NAMALWA (cell line): Measurements from ENCODE around the gene ABHD2.
"Not testable (repeated sequence)": the region's sequence is repeated elsewhere in the genome, so short reads cannot be mapped to it uniquely, and the experiment has no call there.

Experiments
- DNase-seq: peaks from one replicate; pipeline ENCODE4 v3.0.0-alpha.2; 2015; ENCODE audit warnings: low spot score

The ABHD2 gene

GRCh38 chr15:89121414-89121813 is 33.2 kb downstream of the ABHD2 start:
- DNase-seq = no peak

- no peak for DNase-seq
These were observed 34.4 kb downstream of the ABHD2 start for GRCh38 chr15:89122505-89123180.

- DNase-seq = no peak
These were observed 34.9 kb downstream of the ABHD2 start for GRCh38 chr15:89123181-89123525.

DNA sequence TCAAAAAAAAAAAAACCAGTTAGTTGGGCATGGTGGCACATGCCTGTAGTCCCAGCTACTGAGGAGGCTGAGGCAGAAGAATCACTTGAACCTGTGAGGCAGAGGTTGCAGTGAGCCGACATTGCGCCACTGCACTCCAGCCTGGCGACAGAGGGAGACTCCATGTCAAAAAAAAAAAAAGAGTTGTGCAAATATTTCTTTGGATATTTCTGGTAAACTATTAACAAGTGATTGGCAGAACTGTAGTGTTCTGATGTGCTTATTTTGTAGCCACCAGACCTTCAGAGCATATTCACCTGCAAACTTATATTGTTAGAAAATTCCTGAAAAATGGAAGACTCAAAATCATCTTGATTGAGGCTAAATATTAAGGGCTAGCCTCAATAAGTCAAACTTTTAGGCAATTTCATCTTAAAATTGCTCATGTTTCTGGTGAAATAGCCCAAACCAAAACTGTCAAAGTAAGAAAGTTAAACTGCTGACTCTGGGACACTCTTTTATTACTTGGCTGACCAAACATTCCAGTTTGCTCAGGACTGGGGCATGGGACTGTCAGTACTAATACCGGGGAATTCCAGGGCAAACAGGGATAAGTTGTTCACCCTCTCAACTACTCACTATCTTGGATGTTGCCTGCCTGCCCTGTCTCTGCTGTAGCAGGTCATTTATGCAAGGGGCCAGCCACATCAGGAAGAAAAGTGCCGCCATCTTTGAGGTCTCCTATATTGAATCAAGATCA is 37.0 kb downstream of the ABHD2 start:
- DNase-seq = no peak

GRCh38 chr15:89126009-89126408 is 37.8 kb downstream of the ABHD2 start:
- no peak for DNase-seq

GRCh38 chr15:89127054-89127702 is 38.9 kb downstream of the ABHD2 start:
- peak; percentile 9 for DNase-seq

DNA sequence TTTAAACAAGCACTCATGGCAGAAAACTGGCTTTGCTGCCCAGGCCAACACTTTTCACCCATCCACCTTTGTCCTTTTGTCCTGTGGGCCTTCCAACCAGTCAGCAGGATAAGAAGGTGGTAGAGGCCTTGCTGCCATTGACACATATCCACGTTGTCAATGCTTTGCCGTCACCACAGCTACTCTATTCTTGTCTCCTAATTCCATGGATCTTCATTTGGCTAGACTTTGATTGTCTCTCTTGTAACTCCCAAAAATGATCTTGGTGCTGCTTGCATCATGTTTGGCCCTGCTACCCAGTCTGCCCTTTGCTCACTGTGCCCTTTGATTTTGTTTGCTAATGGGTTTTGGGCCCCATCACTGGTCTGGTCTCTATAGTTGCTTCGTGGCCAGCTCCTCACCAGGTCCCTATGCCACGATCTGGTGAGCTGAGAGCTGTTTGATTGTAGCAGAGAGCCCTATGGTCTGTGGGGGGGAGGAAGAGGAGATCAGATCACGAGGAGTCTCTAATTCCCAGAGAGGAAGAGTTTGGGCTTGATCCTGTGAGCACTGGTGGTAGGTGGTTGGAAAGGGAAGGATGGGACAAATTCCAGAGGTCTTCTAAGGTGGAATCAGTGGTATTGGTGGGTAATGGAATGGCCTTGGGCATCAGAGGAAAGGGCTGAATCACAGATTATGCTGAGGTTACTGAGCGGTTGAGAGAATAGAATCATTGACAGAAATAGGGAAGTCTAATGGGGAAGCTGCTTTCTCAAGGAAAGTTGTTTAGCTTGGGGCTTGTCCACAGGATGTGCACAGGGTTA is 40.3 kb downstream of the ABHD2 start:
- no peak for DNase-seq

GRCh38 chr15:89129123-89129815 is 41.0 kb downstream of the ABHD2 start:
- peak; percentile 72 for DNase-seq

DNA sequence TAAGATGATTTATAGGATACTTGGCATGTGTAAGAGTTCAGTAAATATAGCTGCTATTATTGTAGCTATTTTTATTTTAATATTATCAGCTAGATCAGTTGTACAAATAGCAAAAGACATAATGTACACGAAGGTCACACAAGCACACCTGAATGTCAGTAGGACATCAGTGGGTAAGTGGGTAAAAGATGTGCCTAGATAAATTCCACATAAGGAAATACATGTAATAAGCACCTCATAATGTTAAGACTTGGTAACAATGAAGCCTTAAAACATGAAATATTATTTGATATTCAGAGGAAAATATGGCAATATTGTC is 41.5 kb downstream of the ABHD2 start:
- DNase-seq = no peak

DNA sequence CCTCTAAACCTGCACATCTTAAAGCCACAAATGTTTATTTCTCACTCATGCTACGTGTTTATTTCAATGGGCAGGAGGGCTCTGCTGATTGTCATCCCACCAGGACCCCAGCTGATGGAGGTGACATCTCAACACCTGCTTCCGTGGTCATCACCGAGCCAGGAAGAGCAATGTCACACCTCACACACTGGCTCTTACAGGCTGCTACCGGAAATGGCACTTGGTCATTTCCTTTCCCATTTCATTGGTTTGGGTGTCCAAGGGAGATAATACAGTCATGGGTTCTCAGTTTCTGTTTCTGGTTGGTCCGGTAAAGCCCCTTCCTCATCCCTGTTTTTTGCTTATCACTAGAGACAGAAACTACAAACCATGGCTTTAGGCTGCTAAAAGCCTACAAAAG is 41.9 kb downstream of the ABHD2 start:
- no peak for DNase-seq

DNA sequence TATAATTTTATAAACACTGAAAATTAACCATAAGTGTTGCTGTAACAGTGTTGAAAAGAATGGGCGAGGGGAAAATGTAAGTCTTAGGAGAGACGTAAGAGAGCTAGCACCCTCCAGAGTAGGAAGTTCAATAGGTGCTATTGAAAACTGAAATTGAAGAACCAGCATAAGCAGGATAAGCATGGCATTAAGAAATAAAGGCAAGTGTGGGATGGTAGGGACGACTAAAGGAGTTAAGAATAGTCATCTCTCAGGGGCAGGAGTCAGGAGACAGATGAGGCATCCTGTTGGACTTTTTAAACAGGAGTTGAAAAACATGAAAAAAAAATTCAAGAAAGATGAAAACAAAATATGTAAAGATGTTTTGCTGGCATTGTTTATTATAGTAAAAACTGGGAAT is 43.5 kb downstream of the ABHD2 start:
- no peak for DNase-seq

DNA sequence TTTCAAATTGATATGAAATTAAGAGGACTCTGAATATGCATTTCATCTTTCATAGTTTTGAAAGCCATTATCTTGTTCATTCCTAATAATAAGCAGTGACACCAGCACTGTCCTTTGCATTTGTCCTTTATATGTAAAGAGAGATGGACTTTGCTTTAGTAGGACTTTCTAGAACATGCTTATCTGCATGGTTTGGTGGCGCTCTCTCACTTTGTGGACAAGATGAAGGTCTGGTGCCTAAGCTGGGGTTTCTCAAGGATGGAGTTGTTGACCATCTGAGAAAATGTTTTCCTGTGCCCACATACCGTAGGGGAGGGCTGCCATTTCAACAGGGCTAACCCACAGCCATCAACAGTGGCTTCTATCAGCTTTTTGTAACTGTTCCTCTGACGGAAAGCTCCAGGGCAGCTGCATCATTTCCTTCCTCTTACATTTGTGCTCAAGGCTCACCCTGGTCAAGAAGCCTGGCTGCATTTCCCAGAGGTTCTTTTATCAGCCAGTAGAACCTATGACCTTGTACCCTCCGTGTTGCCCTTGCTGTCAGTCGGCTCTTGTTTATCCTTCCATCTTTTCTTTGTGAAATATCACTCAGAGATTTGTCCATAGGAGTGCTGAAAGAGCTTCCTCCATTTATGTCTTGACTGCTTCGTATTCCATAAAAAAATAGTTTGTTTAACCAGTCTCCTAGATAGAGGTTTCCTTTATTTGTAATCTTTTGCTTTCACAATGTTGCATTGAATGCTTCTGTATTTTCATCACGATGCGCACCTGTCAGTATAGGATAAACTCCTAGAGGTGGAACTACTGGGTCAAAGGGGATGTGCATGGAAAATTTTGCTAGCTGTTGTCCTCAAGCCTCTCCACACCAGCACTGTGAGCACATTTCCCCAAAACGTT is 44.6 kb downstream of the ABHD2 start:
- DNase-seq = no peak

DNA sequence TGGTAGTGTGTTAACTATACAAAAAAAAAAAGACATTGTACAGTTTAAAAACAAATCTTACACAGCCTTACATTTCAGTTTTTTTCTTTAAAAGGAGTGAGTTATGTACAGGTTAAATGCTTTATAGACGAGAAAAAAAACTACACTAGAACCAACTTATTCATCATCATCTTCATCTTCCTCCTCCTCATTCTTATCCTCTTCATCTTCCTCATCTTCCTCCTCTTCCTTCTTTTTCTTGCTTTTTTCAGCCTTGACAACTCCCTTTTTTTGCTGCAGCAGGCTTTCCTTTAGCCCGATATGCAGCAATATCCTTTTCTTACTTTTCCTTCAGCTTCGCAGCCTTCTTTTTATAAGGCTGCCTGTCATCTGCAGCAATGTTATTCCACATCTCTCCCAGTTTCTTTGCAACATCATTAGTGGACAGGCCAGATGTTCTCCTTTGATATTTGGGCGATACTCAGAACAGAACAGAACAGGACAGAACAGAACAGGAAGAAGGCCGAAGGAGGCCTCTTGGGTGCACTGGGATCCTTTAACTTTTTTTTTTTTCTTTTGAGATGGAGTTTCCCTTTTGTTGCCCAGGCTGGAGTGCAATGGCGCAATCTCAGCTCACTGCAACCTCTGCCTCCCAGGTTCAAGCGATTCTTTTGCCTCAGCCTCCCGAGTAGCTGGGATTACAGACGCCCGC is 47.3 kb downstream of the ABHD2 start:
- not testable (repeated sequence) for DNase-seq

DNA sequence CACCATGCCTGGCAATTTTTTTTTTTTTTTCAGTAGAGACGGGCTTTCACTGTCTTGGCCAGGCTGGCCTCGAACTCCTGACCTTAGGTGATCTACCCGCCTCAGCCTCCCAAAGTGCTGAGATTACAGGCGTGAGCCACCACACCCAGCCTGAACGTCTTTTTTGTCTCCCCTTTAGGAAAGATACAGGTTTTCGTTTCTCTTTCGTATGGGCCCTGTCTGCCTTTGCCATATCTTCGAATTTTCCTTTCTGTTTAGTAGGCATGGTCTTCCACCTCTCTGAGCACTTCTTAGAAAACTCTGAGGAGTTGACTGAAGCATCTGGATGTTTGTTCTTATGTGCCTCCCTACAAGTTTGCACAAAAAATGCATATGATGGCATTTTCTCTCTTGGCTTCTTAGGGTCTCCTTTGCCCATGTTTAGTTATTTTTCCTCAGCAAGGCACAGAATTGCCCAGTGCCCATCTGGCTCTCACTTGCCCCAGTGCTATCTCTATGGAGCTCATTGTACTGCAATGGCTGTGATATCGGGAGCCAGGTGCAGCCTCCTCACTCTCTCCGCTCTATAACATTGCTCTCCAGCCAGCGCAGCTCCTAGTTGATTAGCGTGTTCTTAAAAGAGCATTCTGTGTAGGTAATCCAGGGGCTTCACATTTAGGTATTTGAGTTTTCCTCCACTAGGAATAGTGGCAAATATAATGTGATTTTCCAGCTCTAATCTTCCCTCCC is 48.0 kb downstream of the ABHD2 start:
- no peak for DNase-seq

DNA sequence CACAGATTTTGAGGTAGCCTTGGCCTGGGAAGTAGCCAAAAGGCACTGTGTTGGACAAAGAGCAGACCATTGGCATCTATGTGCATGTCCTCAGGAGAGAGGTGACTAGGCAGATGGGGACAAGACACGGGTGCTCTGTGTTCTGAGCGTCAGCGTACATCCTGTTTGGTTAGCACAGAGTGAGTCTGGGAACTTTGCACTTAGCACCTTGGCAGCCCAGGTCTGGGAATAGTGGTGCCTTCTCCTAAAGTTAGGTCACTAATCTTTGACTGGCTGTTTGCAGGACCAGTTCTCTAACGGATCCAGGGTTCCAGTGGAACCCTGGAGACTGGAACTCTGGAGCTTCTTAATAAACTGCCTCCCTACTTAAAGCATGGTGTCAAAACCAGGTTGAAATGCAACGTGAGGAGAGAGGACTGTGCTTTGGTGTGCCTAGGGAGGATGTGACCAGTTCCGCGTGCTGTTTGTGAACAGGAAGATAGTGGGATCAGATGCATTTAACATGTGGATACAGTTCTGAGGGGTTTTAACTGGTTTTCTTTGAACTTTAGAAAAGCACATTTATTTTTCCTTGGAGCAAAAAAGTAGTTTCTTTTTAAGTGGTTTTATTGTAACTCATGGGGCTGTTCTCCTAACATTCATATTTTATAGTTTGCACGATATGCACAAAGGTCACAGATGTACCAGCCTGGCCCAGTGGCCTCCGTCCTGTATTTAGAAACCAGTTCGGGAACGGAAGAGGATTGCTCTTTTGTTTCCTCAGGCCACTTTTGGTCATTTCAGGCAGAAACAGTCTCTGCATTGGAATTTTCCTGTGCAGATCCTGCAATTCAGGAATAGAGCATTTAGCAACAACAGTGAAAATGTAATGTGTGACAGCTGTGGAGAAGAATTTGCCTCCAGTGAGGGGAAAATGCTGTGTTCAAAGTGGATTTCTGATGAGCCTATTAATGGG is 48.8 kb downstream of the ABHD2 start:
- no peak for DNase-seq

DNA sequence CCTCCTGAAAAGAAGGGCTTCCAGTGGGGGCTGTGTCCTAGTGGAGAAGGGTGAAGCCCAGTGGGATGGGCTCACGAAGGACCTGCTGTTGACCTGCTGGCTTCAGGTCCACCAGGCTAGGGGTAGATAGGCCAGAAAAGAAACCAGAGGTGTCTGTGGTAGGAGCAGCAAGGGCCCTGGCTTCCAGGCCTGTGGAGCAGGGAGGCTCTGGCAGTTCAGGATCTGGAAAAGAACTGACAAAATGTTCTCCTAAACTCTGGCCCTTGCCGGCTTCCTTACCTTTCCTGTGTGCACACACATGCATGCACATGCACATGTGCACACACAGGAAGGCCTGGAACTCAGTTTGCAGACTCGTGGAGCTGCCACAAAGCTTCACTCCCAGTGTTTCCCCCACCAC is 49.7 kb downstream of the ABHD2 start:
- no peak for DNase-seq

DNA sequence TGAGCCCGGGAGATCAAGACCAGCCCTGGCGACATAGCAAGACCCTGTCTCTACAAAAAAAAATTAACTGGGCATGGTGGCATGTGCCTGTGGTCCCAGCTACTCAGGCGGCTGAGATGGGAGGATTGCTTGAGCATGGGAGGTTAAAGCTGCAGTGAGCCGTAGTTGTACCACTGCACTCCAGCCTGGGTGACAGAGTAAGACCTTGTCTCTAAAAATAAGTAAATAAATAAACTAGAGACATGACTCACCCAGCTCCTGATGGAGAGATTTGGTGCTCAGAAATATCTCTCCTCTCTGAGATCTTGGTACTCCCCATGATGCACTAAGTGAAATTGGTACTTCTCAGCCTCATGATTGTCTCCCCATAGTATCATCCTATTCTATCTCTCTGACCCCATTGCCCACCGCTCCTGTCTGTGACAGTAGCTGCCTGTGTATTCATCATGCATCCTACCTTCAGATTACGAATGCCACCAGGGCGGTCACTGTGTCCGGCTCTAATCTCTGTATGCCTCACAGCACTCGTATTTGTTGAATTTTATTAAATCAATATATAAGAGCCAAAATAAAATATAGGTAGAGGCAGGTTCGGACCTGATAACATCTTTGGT is 50.9 kb downstream of the ABHD2 start:
- DNase-seq = no peak
